K562 (cell line): ENCODE results near the gene RDH13. TPM values are rescaled to one million over a fixed set of nuclear protein-coding genes. Genes with fewer than 3 reads are reported as not detected.
A peak's percentile ranks its signal among the peaks of the same experiment; 100 is the strongest.

Experiments
- KDM1A ChIP-seq, 2 experiments: fragments of 450-650 bp; IDR thresholded peaks; 2 replicates each; pipeline ENCODE4 v1.6.1; 2016; ENCODE audit warnings: mild to moderate bottlenecking in 2 of 2
- MEIS2 ChIP-seq: fragments of 450-650 bp; IDR thresholded peaks from 2 replicates; pipeline ENCODE4 v1.6.1; 2014; ENCODE audit warnings: mild to moderate bottlenecking; ENCODE audit not compliant: partially characterized antibody
- SNIP1 ChIP-seq: fragments of 450-650 bp; IDR thresholded peaks from 2 replicates; pipeline ENCODE4 v1.7.1; 2017; ENCODE audit warnings: low read depth, mild to moderate bottlenecking
- ZNF507 ChIP-seq: conservative IDR thresholded peaks from 2 replicates; pipeline ENCODE4 v1.6.1; 2017; ENCODE audit warnings: missing genetic modification characterization, missing compliant biosample characterization
- polyA plus RNA-seq, 8 experiments: library from polyadenylated mRNA; depleted of rRNA in 4 of 8; stranded (reverse) in 5 of 8; unstranded in 3 of 8; fragments of >200 nt; fragmentation: Nextera tagmentation in 2 of 8; fragmentation: Illumina TruSeq in 1 of 8; extraction: Ambion mirVana in 2 of 8; extraction: Trizol in 1 of 8; gene quantifications; 2 replicates each; pipeline versions ENCODE4 v1.2.1 to v1.2.3, GENCODE V29; 2011 to 2014; ENCODE audit warnings: inconsistent platforms in 1 of 8, missing spikeins in 1 of 8
- total RNA-seq, 7 experiments: library from RNA; depleted of rRNA in 6 of 7; stranded (reverse); fragments of >200 nt in 6 of 7; fragmentation: Illumina TruSeq in 2 of 7; extraction: Trizol in 2 of 7; gene quantifications; 2 replicates each; pipeline versions ENCODE4 v1.2.1 to v1.2.3, GENCODE V29; 2011 to 2021; ENCODE audit warnings: low replicate concordance in 1 of 7
- TF ChIP-seq, protein P1 (sequence below): sonication (generic); formaldehyde crosslinking; IDR thresholded peaks from 2 replicates; pipeline ENCODE4 v1.8.1; 2023; ENCODE audit warnings: mild to moderate bottlenecking, missing genetic modification reagents
- TF ChIP-seq, protein P2 (sequence below): fragments of 450-650 bp; IDR thresholded peaks from 2 replicates; pipeline ENCODE4 v1.6.1; 2018; ENCODE audit not compliant: partially characterized antibody

The RDH13 gene
- total and polyA plus RNA-seq, 9 of the 15 experiments (the other 6 are each of a cell fraction or from before 2014, with no cell fraction given), result 7.5 to 70.3 (median 39.5) TPM

DNA sequence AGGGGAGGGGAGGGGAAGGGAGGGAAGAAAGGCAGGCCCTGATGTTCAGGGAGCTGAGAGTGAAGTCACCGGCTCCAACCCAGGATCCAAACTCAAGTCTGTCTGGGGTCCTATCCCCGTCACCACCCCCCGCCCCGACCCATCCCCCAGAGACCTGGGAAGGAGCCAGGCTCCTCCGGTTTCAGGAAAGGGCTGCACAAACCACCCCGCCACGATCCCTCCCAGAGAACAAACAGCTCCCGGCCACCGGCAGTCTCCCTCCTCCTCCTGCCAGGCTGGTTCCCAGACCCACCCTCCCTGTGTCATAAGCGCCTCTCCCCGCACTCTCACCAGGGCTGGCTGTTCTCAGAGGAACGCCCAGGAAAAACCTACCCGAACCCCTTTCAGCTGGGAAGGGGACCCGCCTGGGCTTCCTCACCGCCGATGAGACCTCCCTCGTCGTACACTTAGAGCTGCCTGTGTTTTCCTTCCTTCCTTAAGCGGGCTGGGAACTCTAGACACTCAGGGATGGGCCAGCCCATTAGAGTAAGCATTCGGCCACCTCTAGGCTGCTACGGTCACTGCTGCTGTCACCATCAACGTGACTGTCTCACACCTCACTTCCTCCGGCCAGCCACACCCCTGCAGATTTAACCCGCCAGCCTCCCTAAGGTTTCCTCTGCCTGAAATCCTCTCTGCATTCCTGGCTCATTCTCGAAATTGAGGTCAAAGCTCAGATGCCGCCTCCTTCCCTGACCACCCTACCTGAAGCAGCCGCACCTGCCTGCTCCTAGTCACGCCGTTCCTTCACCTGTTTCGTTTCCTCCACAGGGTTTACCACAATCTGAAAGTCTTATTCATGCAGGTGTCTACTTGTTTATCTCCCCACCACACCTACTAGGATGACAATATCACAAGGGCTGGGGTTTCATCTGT lies 6.3 kb upstream of the RDH13 start (continued):
- TF ChIP-seq, protein P1, sequence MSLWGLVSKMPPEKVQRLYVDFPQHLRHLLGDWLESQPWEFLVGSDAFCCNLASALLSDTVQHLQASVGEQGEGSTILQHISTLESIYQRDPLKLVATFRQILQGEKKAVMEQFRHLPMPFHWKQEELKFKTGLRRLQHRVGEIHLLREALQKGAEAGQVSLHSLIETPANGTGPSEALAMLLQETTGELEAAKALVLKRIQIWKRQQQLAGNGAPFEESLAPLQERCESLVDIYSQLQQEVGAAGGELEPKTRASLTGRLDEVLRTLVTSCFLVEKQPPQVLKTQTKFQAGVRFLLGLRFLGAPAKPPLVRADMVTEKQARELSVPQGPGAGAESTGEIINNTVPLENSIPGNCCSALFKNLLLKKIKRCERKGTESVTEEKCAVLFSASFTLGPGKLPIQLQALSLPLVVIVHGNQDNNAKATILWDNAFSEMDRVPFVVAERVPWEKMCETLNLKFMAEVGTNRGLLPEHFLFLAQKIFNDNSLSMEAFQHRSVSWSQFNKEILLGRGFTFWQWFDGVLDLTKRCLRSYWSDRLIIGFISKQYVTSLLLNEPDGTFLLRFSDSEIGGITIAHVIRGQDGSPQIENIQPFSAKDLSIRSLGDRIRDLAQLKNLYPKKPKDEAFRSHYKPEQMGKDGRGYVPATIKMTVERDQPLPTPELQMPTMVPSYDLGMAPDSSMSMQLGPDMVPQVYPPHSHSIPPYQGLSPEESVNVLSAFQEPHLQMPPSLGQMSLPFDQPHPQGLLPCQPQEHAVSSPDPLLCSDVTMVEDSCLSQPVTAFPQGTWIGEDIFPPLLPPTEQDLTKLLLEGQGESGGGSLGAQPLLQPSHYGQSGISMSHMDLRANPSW (CRISPR knock-in tag), result no peak
- TF ChIP-seq, protein P2, sequence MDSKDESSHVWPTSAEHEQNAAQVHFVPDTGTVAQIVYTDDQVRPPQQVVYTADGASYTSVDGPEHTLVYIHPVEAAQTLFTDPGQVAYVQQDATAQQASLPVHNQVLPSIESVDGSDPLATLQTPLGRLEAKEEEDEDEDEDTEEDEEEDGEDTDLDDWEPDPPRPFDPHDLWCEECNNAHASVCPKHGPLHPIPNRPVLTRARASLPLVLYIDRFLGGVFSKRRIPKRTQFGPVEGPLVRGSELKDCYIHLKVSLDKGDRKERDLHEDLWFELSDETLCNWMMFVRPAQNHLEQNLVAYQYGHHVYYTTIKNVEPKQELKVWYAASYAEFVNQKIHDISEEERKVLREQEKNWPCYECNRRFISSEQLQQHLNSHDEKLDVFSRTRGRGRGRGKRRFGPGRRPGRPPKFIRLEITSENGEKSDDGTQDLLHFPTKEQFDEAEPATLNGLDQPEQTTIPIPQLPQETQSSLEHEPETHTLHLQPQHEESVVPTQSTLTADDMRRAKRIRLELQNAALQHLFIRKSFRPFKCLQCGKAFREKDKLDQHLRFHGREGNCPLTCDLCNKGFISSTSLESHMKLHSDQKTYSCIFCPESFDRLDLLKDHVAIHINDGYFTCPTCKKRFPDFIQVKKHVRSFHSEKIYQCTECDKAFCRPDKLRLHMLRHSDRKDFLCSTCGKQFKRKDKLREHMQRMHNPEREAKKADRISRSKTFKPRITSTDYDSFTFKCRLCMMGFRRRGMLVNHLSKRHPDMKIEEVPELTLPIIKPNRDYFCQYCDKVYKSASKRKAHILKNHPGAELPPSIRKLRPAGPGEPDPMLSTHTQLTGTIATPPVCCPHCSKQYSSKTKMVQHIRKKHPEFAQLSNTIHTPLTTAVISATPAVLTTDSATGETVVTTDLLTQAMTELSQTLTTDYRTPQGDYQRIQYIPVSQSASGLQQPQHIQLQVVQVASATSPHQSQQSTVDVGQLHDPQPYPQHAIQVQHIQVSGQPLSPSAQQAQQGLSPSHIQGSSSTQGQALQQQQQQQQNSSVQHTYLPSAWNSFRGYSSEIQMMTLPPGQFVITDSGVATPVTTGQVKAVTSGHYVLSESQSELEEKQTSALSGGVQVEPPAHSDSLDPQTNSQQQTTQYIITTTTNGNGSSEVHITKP, result peak; percentile 75
- TF ChIP-seq KDM1A (IDR thresholded peaks at IDR 0.05), result peak; percentile 6 to 26; a peak in 2 of 4 replicates
- peak; percentile 23 for TF ChIP-seq MEIS2
- TF ChIP-seq ZNF507, result no peak
- no peak for TF ChIP-seq SNIP1
